SKM-1 treated with dmso at 0.1 percent for 144 hours (cell line): Measurements from ENCODE around the gene SFTPB.
"Not testable (repeated sequence)": the region's sequence is repeated elsewhere in the genome, so short reads cannot be mapped to it uniquely, and the experiment has no call there.

ENCODE experiments used
- DNase-seq: peaks from one replicate; lab custom pipeline; 2025; ENCODE audit not compliant: unreplicated experiment; lab: John Stamatoyannopoulos, UW

Gene SFTPB

DNA sequence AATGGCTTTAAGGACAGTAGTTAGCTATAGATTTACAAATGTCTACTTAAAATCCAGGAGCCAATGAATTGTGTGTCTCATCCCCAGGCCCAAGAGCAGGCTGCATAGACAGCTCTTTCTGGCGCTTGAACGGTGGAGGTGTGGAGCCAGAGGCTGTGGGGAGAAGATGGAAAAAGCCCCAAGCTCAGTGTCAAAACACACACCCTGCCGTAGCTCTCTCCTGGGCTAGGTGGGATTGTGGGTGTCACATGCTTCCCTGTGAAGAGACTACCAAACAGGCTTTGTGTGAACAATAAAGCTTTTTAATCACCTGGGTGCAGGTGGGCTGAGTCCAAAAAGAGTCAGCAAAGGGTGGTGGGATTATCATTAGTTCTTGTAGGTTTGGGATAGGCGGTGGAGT is 10.6 kb downstream of the SFTPB start:
- not testable (repeated sequence) for DNase-seq

DNA sequence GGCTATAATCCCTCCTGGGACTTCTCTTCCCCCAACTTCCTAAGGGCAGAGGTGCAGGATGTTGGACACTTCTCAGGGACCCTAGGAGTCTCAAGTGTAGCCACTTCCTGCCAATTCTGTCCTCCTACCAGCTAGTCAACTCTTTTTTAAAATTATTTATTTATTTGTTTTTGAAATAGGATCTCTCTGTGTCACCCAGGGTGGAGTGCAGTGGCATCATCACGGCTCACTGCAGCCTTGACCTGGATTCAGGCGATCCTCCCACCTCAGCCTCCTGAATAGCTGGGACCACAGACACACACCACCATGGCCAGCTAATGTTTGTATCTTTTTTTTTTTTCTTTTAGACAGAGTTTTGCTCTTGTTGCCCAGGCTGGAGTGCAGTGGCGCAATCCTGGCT is 11.5 kb downstream of the SFTPB start:
- no peak for DNase-seq

GRCh38 chr2:85655961-85656417 is 12.0 kb downstream of the SFTPB start:
- no peak for DNase-seq

- peak; percentile 86 for DNase-seq
These were observed 14.0 kb downstream of the SFTPB start for GRCh38 chr2:85653996-85654395.

DNA sequence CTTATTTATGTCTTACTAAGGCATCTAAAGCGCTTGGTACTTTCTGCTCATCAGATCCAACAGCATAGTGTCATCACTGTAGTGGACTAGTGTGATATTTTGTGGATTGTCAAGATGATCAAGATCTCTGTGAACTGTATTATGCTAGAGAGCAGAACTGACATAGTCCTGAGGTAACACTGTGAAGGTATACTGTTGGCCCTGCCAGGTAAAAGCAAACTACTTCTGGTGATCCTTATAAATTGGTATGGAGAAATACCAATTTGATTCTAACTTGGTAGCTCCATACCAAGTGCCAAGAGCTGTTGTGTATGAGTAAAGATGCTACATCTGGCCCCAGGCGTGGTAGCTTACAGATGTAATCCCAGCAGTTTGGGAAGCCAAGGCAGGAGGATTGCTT is 15.9 kb downstream of the SFTPB start:
- DNase-seq: no peak

- no peak for DNase-seq
These were observed 16.9 kb downstream of the SFTPB start for GRCh38 chr2:85651097-85651496.

DNA sequence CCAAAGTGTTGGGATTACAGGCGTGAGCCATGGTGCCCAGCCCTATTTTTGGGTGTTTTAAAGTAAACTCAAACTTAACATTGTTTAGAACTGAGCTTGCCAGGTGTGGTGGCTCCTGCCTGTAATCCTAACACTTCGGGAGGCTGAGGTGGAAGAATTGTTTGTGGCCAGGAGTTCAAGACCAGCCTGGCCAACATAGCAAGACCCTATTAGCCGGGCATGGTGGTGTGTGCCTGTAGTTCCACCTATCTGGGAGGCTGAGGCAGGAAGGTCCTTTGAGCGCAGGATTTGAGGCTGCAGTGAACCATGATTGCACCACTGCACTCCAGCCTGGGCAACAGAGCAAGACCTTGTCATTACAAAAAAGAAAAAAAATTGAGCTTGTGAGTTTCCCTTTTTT is 17.5 kb downstream of the SFTPB start:
- no peak for DNase-seq

DNA sequence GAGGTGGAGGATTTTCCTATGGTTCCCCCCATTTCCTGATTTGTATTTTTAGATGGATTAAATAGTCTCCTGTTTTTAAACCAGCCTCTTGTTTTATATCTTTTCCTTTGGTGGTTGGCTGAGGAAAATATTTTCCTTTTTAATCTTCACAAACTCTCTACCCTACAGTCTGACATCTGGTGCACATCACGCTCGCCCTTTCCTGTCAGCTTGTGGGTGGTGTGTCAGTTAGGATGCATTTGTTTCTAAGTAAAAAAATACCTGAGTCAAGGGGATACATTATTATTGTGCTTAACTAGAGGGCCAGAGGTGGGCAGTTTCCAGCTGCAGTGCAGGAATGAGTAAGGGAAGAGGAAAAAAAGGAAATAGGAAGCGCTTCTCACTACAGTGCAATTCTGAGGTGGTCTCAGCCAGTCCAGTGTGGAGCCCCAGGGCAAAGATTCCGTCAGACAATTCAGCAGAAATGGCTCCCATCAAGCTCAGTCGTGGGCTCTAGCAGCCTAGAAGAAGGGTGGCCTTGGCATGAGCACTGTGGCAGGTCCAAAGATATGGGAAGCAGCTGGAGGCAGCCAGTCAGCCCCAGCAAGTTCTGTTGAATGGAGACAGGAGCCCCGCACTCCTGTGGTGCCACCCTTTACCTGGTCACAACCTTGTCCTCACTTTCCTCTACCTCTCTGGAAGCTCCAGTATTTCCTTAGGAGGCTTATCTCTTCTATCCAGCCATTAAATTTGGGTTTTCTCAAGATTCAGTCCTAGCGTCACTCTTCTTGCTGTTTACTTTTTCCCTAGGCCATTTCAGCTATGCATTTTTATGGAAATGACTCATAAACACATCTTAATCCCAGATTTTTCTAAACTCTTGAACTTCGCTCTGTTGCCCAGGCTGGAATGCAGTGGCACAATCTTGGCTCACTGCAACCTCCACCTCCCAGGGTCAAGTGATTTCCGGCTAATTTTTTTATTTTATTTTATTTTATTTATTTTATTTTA is 18.5 kb downstream of the SFTPB start:
- no peak for DNase-seq

GRCh38 chr2:85648619-85649018 is 19.4 kb downstream of the SFTPB start:
- DNase-seq: peak; percentile 27

- DNase-seq: peak; percentile 62
These were observed 20.0 kb downstream of the SFTPB start for GRCh38 chr2:85647823-85648526.

- DNase-seq: no peak
These were observed 21.8 kb downstream of the SFTPB start for GRCh38 chr2:85646166-85646565.

GRCh38 chr2:85644909-85645308 is 23.1 kb downstream of the SFTPB start:
- no peak for DNase-seq

- no peak for DNase-seq
These were observed 25.3 kb downstream of the SFTPB start for GRCh38 chr2:85642725-85643124.

DNA sequence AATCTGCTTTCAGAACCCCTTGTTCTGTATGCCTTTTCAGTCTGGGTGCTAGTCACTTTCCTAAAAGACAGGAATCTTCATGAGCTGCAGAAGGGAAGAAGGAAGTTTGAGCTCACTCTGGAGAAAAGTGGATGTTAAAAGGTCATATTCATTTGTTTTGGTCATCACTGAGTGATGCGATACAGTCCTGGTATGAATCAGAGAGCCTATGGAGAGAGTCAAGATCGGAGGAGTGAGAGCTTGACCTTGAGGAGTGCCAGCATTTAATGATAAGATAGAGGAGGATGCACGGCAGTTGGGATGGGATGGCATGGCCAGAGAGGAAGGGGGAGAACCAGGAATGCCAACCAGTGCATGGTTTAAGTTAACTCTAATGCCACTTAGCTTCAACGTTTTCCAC is 32.4 kb downstream of the SFTPB start:
- DNase-seq: no peak

DNA sequence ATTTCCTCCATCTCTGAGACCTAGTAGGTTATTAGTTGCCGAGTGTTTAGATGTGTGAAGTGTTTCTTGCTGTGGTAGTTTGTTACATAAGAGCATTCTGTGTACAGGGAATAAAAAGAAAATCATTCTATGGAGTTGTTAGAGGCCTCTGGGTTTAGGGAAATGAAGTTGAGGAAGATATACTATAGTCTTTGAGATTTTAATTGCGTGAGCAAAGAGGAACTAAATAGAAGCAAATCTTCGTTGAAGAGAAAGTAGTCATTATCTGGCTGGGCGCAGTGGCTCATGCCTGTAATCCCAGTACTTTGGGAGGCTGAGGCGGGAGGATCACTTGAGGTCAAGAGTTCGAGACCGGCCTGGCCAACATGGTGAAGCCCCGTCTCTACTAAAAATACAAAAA is 33.0 kb downstream of the SFTPB start:
- no peak for DNase-seq

DNA sequence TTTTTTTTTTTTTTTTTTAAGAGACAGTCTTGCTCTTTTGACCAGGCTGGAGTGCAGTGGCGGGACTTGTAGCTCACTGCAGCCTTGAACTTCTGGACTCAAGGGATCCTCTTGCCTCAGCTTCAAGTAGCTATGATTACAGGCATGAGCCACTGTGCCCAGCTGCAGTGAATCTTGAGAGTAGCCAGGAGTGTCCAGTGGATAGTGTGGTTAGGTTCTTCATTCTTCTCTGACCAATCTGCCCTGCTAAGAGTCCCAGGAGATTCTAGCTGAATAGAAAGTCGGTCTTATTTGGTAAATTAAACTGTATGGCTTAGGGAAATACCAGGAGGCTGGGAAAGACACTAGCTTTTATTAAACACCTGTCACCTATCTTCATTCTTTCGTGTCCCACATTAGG is 36.7 kb downstream of the SFTPB start:
- no peak for DNase-seq

GRCh38 chr2:85628658-85629057 is 39.3 kb downstream of the SFTPB start:
- DNase-seq: no peak

DNA sequence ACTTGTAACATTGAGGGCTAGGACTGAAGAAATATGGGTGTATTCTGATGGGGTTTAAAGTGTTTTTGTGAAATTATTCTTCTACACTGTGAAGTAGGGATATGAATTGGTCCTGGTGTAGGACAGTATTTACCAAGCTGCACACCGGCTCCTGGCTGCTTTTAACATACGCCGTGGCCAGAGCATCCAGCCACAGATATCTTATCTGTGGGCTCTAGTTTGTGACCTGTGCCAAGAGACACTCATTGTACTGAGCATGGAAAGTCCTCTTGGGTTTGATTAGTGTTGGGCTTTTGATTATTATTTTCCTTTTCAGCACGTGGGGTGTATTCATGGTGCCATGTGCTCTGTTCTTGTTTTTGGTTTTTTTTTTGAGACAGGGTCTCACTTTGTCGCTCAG is 44.0 kb downstream of the SFTPB start:
- DNase-seq: no peak

DNA sequence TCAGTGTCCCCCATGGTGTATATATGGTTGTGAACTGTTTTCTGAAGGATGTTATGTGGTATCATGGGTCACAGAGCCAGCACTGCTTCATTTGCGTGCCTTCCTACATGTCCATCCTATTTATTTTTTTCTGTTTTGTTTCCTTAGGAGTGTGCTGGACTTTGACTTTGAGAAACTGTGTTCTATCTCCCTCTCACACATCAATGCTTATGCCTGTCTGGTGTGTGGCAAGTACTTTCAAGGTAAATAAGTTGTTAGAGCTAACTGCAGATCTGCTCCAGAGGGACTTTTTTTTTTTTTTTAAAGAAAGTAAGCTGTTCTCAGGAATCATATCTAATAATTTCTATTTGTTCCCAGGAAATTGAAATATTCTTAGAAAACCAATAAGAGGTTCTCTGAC is 46.7 kb downstream of the SFTPB start:
- DNase-seq: no peak

DNA sequence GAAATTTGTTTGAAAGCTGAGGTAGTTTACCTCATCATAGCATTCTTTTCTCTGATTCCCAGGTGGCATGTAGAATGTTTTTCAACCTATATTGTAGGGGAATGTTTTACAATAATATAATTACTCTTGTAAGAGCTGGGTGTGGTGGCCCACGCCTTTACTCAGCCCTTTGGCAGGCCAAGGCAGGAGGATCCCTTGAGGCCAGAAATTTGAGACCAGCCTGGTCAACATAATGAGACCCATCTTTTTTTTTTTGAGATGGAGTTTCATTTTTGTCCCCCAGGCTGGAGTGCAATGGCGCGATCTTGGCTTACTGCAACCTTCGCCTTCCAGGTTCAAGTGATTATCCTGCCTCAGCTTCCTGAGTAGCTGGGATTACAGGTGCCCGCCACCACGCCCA is 48.4 kb downstream of the SFTPB start:
- DNase-seq: no peak

- DNase-seq: not testable (repeated sequence)
These were observed 50.3 kb downstream of the SFTPB start for GRCh38 chr2:85617723-85618122.

- no peak for DNase-seq
These were observed 52.6 kb downstream of the SFTPB start for GRCh38 chr2:85615413-85615728.
